CD4-positive, alpha-beta T cell treated with Interleukin-17A for 1 hour (primary cell): ENCODE data around the gene GPR35.
"Not testable (repeated sequence)": the region's sequence is repeated elsewhere in the genome, so short reads cannot be mapped to it uniquely, and the experiment has no call there.

ENCODE experiments used
- DNase-seq: peaks from one replicate; pipeline ENCODE4 v3.0.0-alpha.2; 2020

The GPR35 gene

GRCh38 chr2:240642061-240642805 lies 17.0 kb downstream of the GPR35 start:
- DNase-seq: no peak

DNA sequence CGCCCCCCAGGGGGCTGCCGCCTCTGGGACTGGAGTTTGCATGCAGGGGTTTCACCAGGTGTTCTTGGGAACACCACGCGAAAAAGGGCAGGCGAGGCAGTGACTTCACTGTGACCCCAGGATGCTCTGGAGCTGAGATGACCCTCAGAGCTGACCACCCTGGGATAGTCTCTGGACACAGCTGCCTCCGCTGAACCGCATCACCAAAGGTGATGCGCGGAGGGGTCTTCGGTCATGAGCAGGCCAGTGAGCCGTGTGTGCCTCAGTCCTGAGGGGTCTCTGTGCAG lies 17.5 kb downstream of the GPR35 start:
- DNase-seq: no peak

GRCh38 chr2:240643093-240643810 lies 18.0 kb downstream of the GPR35 start:
- no peak for DNase-seq

GRCh38 chr2:240643811-240644150 lies 18.5 kb downstream of the GPR35 start:
- DNase-seq: no peak

GRCh38 chr2:240644171-240644651 lies 18.9 kb downstream of the GPR35 start:
- no peak for DNase-seq

GRCh38 chr2:240644859-240645301 lies 19.6 kb downstream of the GPR35 start:
- DNase-seq: no peak

DNA sequence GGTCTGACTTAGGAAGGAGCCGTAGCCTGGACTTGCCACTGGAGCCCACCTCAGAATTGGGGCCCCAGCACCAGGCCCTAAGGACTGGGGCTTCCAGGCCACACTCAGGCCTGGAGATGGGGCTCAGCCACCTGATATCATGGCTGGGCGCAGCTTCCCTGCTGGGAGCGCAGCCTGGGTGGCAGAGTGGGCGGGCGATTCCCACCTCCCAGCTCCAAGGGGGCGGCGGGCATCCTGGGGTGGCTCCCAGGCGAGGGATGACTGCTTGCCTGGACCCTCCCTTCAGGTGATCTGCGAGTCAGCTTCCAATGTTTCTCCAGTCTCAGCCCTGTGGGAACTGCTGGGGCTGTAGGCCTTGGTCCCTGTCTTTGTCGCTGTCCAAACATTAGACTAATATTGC lies 20.1 kb downstream of the GPR35 start:
- no peak for DNase-seq

GRCh38 chr2:240645801-240646175 lies 20.5 kb downstream of the GPR35 start:
- DNase-seq: no peak

DNA sequence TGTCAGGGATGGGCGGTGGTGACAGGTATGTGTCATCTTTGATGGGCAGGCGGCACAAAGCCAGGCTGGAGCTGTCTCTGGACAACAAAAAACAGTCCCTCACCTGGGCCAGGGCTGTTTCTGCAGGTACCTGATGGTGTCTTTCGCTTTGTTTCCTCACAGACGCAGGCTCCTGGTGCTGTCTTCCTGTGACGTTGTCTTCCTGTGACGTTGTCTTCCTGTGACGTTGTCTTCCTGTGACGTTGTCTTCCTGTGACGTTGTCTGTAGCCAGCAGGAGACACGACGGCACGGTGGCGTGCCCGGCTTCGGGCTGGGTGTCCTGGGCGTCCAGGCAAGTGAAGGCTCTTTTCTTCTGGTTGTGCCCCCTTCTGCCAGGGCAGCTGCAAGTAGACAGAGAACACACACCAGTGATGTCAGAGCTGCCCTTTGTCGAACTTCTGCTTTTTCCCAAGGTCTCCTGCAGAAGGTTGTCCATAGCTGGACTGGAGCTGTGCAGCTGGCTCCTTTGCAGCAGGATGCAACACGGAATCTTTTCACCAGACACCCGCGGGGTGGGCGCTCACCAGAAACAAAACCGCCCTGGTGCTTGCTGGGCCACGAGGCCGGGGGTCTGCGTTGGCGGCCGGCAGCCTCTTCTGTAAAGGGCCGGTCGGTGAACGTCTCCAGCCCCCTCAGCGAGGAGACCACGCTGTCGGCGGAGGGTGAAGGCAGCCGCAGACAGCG lies 21.1 kb downstream of the GPR35 start:
- DNase-seq: peak; percentile 78

DNA sequence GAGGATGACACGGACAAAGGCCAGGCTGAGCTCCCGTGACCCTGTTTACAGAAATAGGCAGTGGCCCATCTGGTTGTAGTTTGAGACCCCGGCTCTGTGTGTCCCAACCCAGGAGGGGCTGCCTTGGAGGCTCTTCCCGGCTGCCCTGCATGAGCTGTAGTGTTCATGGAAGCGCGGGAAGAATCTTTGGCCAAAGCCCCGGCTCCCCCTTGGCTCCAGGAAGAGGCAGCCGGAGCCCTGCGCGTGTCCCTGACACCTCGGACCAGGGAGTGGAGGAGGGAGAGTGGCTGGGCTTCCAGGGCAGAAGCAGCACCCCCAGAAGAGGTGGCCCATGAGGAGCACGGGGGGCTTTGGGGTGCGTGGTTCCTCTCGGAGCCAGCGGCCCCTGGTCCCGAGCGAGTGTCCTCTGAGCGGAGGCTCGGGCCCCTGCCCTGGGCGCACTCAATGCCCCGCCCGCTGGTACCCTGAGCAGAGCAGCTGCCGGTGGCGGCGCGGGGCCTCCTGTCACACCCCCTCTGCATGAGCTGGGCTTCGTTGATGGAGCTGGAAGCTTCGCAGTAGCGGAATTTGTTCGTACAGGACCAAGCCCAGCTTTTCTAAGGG lies 21.7 kb downstream of the GPR35 start:
- no peak for DNase-seq

DNA sequence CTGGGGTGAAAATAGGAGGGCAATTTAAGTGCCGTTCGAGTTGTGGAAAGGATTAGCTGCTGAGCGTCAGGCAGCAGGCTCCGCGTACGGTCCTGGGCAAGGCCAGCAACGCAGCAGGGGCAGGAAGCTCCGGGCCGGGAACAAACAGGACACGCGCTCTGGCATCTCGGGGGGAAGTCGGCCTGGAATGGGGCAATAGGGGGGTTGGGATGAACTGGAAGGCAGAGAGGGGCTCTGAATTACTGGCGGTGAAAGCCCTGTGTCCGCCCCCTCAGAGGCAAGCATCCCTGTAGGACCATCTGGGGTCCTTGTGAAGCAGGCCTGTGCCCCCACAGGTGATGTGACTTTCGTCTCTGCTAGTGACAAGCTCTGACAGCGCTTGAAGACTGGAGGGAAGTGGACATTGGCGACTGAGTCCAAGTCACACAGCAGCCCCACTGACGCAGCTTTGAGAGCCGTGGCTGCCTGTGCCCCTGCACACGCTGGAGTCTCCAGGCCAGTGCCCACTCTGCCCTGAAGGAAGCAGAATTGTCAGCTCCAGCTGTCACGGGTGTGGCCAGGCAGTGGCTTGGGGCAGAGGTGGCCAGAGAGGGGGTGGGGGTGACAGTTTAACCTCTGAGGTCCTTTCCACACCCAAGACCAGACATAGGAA lies 22.3 kb downstream of the GPR35 start:
- no peak for DNase-seq

GRCh38 chr2:240648155-240648649 lies 22.9 kb downstream of the GPR35 start:
- no peak for DNase-seq

GRCh38 chr2:240648650-240649275 lies 23.5 kb downstream of the GPR35 start:
- no peak for DNase-seq

DNA sequence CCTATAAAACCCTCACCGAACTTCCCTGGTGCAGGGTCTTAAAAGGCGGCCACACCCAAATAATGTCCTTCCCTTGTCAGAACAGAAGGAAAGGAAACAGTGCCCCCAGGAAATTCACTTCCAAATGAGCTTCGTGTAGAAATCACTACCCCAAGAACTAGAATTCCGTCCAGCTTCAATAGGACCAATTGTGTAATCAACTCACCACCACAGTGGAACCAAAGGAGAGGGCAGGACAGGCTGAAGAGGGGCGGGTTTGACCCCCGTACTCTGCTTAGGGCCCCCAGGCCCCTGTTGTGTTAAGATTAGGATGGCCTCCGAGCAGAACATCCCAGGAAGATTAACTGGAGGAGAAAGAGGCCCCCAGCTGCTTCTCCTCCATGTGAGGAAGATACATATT lies 24.1 kb downstream of the GPR35 start:
- DNase-seq: no peak

- no peak for DNase-seq
Observed at GRCh38 chr2:240650254-240650965, 25.1 kb downstream of the GPR35 start.

DNA sequence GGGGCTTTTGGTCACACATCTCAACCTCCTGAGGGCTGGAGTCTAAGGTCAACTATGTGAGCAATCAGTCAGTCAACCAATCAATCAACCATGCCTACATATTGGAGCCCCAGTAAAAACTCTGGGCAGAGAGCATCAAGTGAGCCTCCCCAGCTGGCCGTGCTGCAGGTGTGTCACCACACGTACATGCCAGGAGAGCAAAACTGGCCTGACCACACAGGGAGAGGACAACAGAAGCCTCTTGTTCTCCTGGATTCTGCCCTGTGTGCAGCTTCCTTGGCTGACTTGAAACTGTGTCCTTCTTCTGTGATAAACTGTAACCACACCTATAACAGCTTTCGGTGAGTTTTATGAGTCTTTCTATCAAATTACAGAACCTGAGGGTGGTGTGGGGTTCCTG lies 25.9 kb downstream of the GPR35 start:
- no peak for DNase-seq

DNA sequence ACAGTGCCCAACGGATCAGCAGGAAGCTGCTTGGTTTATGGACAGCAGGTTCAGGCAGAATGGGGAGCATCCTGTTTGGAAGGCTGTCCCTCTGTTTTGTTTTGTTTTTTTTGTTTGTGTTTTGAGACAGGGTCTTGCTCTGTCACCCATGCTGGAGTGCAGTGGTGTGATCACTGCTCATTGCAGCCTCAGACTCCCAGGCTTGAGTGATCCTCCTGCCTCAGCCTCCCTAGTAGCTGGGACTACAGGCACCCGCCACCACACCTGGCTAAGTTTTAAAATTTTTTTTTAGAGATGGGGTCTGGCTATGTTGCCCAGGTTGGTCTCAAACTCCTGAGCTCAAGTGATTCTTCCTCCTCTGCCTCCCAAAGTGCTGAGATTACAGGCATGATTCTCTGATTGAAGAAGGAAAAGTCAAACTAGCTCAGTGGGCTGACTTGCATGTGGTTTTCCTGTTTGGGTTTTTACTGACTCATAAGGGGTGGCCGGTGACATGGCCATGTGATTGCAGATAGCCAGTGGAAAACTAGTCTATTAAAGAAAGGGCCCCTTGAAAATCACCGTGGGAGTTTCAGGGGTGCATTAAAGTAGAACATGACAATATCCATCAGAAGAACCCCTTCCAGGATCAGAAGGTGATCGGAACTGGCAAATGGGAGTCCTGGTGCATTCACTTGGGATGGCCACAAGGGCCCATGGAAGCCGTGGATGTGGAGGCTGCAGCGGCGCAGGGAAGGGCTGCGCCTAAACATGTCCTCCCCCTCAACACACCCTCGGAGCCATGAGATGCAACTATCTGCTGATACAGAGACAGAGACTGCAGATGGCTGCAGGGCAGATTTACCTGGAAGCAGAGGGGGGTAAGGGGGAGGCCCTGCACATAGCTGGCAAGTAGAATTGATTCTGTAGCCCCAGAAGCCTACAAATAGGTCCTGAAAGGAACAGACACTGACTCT lies 30.9 kb downstream of the GPR35 start:
- peak; percentile 27 for DNase-seq

GRCh38 chr2:240659883-240660282 lies 34.6 kb downstream of the GPR35 start:
- not testable (repeated sequence) for DNase-seq

DNA sequence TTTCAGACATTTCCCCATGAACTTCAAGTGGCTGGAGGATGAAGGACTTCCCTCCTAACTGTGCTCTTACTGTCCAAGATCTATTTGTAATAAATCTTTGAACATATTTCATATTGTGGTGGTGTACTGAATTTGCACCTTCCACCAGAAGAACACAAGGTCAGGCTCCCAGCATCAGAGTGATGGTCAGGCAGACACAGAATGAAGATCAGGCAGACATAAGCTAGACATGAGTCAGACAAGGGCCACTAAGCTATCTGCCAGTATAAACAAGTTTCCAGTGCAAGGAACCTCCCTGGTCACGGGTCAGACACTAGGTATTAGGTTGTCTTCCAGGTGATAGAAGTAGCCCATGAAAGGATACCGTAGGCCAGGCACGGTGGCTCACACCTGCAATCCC lies 37.4 kb downstream of the GPR35 start:
- DNase-seq: no peak

- no peak for DNase-seq
Observed at GRCh38 chr2:240663546-240664190, 38.4 kb downstream of the GPR35 start.
